NK-92 (cell line): ENCODE measurements around the gene TEX51.

Experiments used
- DNase-seq: peaks from one replicate; lab custom pipeline; 2025; ENCODE audit not compliant: unreplicated experiment; lab: John Stamatoyannopoulos, UW

Gene TEX51

GRCh38 chr2:126891681-126892500 lies 6.8 kb upstream of the TEX51 start:
- no peak for DNase-seq

- no peak for DNase-seq
These were observed 5.5 kb upstream of the TEX51 start for GRCh38 chr2:126893153-126893552.

- no peak for DNase-seq
These were observed 5.1 kb upstream of the TEX51 start for GRCh38 chr2:126893606-126894005.

- no peak for DNase-seq
These were observed 4.6 kb upstream of the TEX51 start for GRCh38 chr2:126894082-126894481.

GRCh38 chr2:126894585-126895182 lies 4.0 kb upstream of the TEX51 start:
- no peak for DNase-seq

- DNase-seq = no peak
These were observed 3.4 kb upstream of the TEX51 start for GRCh38 chr2:126895336-126895735.

GRCh38 chr2:126896471-126896870 lies 2.2 kb upstream of the TEX51 start:
- DNase-seq = no peak

GRCh38 chr2:126899616-126900185 lies 1.0 kb downstream of the TEX51 start:
- DNase-seq = no peak

GRCh38 chr2:126900646-126901319 lies 2.1 kb downstream of the TEX51 start:
- no peak for DNase-seq

GRCh38 chr2:126901459-126901858 lies 2.8 kb downstream of the TEX51 start:
- no peak for DNase-seq

GRCh38 chr2:126902152-126902835 lies 3.6 kb downstream of the TEX51 start:
- DNase-seq = no peak

GRCh38 chr2:126902859-126903258 lies 4.2 kb downstream of the TEX51 start:
- no peak for DNase-seq

GRCh38 chr2:126905991-126906390 lies 7.3 kb downstream of the TEX51 start:
- DNase-seq = no peak

- no peak for DNase-seq
These were observed 8.1 kb downstream of the TEX51 start for GRCh38 chr2:126906781-126907180.

GRCh38 chr2:126907671-126908070 lies 9.0 kb downstream of the TEX51 start:
- no peak for DNase-seq

GRCh38 chr2:126908721-126909177 lies 10.1 kb downstream of the TEX51 start:
- no peak for DNase-seq

GRCh38 chr2:126909366-126909765 lies 10.7 kb downstream of the TEX51 start:
- DNase-seq = no peak

GRCh38 chr2:126909781-126910180 lies 11.1 kb downstream of the TEX51 start:
- no peak for DNase-seq

GRCh38 chr2:126910637-126911036 lies 11.9 kb downstream of the TEX51 start:
- DNase-seq = no peak

GRCh38 chr2:126911111-126911796 lies 12.6 kb downstream of the TEX51 start:
- no peak for DNase-seq
